ENCODE results near the gene CPPED1.

DNA sequence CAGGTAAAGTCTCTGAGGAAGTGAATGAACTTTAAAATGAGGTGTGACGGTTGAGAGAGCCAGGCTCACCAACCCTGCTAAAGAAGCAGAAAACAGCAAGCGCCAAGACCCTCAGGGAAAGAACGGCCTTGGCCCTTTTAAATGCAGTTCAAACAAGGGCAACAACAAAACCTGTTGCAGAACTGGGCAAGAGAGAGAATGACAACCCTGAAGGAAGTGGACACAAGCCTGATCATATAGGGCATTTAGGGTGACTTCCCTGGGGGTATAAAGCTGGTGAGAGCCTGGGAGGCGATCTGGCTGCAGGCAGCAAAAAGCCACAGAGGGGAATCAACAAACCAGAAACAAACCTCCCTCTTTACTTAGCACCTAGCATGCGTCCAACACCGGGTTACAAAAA lies 1.0 kb downstream of the CPPED1 start:
- TF ChIP-seq, protein P1, sequence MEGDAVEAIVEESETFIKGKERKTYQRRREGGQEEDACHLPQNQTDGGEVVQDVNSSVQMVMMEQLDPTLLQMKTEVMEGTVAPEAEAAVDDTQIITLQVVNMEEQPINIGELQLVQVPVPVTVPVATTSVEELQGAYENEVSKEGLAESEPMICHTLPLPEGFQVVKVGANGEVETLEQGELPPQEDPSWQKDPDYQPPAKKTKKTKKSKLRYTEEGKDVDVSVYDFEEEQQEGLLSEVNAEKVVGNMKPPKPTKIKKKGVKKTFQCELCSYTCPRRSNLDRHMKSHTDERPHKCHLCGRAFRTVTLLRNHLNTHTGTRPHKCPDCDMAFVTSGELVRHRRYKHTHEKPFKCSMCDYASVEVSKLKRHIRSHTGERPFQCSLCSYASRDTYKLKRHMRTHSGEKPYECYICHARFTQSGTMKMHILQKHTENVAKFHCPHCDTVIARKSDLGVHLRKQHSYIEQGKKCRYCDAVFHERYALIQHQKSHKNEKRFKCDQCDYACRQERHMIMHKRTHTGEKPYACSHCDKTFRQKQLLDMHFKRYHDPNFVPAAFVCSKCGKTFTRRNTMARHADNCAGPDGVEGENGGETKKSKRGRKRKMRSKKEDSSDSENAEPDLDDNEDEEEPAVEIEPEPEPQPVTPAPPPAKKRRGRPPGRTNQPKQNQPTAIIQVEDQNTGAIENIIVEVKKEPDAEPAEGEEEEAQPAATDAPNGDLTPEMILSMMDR (IDR thresholded peaks at IDR 0.05; ENCODE audit: low read depth, low read length) = no peak
- TF ChIP-seq EZH2phosphoT487 (IDR thresholded peaks at IDR 0.05; ENCODE audit: low read depth) = no peak

Measured in OCI-LY3 (cell line).